ENCODE measurements around the gene PDE1A. TPM values are rescaled to one million over a fixed set of nuclear protein-coding genes. Genes with fewer than 3 reads are reported as not detected.

Gene PDE1A
- polyA plus RNA-seq, 6 donors from 2014 or later: 0.50 to 0.58 TPM; not detected in 4

DNA sequence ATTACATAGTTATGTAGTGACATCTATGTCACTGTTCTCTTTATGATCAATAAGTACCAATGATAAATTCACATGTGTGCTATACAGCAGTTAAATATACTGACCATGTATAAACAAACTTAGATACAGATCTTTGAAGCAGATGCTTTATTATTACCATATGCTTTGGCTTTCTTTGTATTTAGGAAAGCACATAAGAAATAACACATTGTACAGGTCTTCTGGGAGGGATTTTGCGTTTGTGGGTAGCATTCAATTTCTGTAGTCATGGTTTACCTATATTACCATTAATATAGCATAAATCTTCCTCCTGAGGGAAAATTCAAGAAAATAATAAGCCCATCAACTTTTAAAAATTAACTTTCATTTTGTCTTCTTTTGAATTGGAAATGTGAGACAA, 1.6 kb upstream of the PDE1A start:
- DNase-seq (no peak), ATAC-seq (ENCODE audit: low read depth in 2 of 2) (no peak)
- Mint-ChIP-seq H3K9me3 (peaks cover 0 to 4% (median 3%) of the 10 kb centered on the region in 7 donors), H3K36me3 (no peaks in the 10 kb centered on the region), H3K4me1 (no peaks in the 10 kb centered on the region), H3K27me3 (peaks cover 0 to 4% (median 0%) of the 10 kb centered on the region in 3 donors), H3K27ac (no peak overlapping the region), H3K4me3 (no peak overlapping the region)

DNA sequence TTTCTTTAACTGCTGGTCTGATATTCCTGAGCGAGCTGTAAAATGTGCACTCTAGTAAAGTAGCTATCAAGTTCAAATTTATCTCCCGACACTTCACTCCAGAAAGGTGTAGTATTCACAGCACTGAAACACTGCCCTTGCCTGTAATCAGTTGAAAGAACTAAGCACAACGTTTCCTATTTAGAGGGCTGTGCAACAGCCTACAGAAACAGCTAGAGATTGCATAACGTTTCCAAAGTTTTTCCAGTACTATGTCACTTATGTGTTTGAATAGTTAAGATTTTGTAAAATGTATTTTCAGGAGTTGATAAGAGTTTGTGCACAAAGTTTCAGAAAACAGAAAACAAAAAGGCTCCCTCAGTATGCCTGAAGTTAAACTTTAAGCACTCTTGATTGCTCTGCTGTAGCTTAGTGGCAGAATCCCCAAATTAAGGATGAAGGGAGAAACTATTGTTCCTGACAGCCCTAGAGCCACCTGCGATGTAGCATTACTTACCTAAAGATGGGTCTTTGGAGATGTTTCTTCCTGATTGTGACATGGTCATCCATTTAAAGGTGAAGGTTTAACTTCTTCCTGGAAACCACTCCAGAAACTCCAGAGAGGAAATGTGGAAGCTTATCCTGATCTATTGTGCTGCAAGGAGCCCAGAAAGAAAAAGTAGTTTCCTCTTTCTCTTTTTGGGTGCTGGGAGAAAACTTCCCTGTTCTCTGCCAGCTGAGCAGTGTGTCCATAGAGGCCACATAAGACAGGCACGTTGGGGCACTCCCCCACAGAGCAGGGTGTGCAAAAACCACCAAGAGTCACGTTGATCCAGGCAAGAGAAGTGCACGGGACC, 536 bp downstream of the PDE1A start:
- no peak for ATAC-seq (ENCODE audit: low read depth in 2 of 2)
- Mint-ChIP-seq H3K4me1 (no peaks in the 10 kb centered on the region), H3K27ac (peak overlapping the region in 1 of 6 donors; percentile 26), H3K4me3 (no peak overlapping the region), H3K9me3 (peaks cover 0 to 4% (median 3%) of the 10 kb centered on the region in 7 donors), H3K36me3 (no peaks in the 10 kb centered on the region), H3K27me3 (peaks cover 0 to 4% (median 0%) of the 10 kb centered on the region in 3 donors)
- no peak for DNase-seq

DNA sequence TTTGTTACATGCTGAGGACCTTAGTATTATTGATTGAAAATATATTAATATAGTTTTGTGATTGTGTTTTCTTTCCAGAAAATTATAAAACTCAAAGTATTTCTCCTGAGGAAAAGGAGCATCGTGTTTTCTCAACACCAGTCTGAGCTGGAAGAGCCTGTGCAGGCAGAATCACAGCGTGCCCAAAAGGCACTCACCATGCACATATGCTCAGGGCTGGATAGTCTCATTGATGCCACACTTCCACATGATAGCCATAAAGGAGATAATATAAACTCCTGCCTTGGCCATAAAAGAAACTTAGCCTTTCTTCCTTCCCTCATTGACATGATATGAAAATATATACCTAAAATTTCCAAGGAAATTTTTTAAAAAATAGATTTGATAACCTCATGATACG, 4.0 kb downstream of the PDE1A start:
- Mint-ChIP-seq H3K4me3 (no peak overlapping the region), H3K9me3 (peaks cover 0 to 2% (median 0%) of the 10 kb centered on the region in 7 donors), H3K36me3 (no peaks in the 10 kb centered on the region), H3K27me3 (peaks cover 0 to 4% (median 0%) of the 10 kb centered on the region in 3 donors), H3K27ac (no peak overlapping the region), H3K4me1 (no peaks in the 10 kb centered on the region)
- ATAC-seq (ENCODE audit: low read depth in 2 of 2): no peak
- DNase-seq: no peak

DNA sequence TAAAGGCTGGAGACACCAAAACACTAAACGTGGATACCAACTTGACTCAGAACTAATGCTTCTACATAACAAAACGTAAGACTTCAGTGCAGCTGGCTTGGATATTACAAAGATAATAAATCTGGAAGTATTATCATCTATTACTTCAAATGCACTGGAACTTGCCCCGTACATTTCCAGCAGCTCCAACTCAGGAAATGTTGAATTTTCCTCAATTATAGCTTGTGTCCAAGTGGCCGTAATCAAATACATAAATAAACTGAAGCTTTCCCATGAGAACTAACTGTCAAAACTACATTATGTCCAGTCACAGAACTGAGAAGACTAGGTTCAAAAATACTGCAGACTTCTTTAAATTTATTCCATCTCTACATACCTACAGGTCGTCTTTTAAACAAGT, 6.2 kb downstream of the PDE1A start:
- Mint-ChIP-seq H3K36me3 (no peaks in the 10 kb centered on the region), H3K4me1 (no peaks in the 10 kb centered on the region), H3K27ac (no peak overlapping the region), H3K4me3 (no peak overlapping the region), H3K9me3 (peaks cover 0 to 2% (median 0%) of the 10 kb centered on the region in 7 donors), H3K27me3 (peaks cover 0 to 4% (median 0%) of the 10 kb centered on the region in 3 donors)
- DNase-seq (no peak), ATAC-seq (ENCODE audit: low read depth in 2 of 2) (no peak)

DNA sequence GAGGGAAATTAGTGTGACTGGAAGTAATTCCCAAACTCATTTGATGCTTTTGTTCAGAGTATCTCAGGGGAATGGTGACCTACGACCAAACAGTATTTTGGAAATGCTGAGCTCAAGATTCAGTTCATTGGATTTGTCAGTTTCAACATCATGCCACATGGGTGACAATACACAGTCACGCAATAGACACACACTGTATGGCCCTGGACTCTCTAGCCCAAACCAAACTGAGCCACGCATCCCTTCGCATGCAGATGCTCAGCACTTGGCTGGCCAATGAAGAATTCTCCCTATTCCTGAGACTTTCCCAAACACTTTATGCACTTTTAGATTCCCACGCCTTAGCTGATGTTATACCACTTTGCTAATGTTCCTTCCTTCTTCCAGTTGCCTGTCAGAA, 10.0 kb downstream of the PDE1A start:
- Mint-ChIP-seq H3K9me3 (peaks cover 0 to 4% (median 0%) of the 10 kb centered on the region in 7 donors), H3K27me3 (no peaks in the 10 kb centered on the region), H3K4me1 (no peaks in the 10 kb centered on the region), H3K27ac (no peak overlapping the region), H3K4me3 (no peak overlapping the region), H3K36me3 (no peaks in the 10 kb centered on the region)
- DNase-seq (no peak), ATAC-seq (ENCODE audit: low read depth in 2 of 2) (no peak)

DNA sequence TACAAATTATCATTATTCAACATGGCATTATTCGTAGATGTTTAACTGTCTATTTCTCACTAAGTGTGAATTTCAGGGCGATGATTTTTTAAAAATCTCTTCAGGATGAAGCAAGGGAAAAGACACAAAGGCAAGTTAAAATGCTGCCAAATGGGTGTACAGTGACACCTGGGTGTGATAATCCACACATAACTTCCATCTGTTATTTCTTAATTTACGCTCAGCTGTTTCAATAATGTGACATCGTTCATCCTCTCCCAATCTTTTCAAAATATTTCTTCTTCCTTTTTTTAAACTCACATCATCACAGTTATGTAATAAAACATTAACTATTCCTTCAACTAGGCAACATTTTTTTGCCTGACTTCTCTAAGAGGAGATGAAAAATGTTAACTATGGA, 10.6 kb downstream of the PDE1A start:
- Mint-ChIP-seq H3K9me3 (peaks cover 0 to 4% (median 0%) of the 10 kb centered on the region in 7 donors), H3K27me3 (no peaks in the 10 kb centered on the region), H3K4me1 (no peaks in the 10 kb centered on the region), H3K4me3 (no peak overlapping the region), H3K36me3 (no peaks in the 10 kb centered on the region), H3K27ac (no peak overlapping the region)
- DNase-seq (no peak), ATAC-seq (ENCODE audit: low read depth in 2 of 2) (no peak)

DNA sequence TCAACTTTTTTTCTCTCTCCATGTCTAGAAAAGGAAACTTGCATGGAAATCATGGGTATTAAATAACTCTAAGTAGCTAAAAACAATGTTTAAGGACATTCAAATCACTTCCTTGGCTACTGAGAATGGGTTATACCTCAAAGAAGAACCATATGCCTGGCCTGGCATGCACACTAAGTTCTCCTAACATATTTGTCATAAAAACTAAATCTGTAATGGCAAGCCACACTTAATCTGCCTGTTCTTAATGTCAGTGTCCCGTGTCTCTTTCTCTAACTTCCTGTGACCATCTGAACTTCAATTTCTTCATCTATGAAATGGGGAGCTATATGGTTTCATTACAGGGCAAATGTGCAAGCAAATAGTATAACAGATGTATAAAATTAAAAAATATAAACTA, 11.1 kb downstream of the PDE1A start:
- Mint-ChIP-seq H3K36me3 (no peaks in the 10 kb centered on the region), H3K4me1 (no peaks in the 10 kb centered on the region), H3K4me3 (no peak overlapping the region), H3K27ac (no peak overlapping the region), H3K27me3 (no peaks in the 10 kb centered on the region), H3K9me3 (peaks cover 0 to 4% (median 0%) of the 10 kb centered on the region in 7 donors)
- no peak for DNase-seq
- ATAC-seq (ENCODE audit: low read depth in 2 of 2): no peak

DNA sequence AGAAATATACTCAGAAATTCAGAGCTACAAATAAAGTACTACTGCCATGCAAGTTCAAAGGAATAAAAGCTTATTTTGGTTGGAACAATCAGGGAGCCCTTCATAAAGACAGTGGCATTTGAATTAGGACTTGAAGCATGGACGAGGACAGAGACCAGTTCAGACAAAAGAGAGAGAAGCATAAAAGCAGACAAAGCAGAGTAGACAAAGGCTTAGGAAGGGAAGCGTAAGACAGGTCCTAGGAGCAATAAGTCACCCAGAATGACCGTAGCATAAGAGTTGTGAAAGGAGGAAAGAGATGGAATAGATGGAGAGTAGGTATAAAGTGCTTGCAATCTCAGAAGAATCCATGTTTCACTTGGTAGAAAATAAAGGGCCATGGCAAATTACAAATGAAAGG, 14.0 kb downstream of the PDE1A start:
- no peaks in the 10 kb centered on the region for H3K36me3 Mint-ChIP-seq
- H3K4me1 Mint-ChIP-seq: no peaks in the 10 kb centered on the region
- no peak overlapping the region for H3K4me3 Mint-ChIP-seq
- no peak overlapping the region for H3K27ac Mint-ChIP-seq
- no peak for ATAC-seq (ENCODE audit: low read depth in 2 of 2)
- H3K27me3 Mint-ChIP-seq: no peaks in the 10 kb centered on the region
- H3K9me3 Mint-ChIP-seq: peaks cover 0 to 4% (median 2%) of the 10 kb centered on the region in 7 donors
- no peak for DNase-seq

DNA sequence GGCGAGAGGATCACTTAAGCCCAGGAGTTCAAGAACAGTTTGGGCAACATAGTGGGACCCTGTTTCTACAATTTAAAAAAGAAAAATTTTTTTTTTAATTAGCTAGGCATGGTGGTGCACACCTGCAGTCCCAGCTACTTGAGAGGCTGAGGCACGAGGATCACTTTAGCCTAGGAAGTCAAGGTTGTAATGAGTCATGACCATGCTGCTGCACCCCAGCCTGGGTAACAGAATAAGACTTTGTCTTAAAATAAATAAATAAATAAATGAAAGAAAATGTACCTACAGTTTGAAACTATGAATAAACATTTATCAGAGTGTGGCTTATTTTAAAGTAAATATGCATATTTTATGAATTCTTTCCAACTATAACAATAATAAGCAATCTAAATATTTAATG, 16.7 kb downstream of the PDE1A start:
- Mint-ChIP-seq H3K9me3 (peaks cover 0 to 4% (median 2%) of the 10 kb centered on the region in 7 donors), H3K36me3 (no peaks in the 10 kb centered on the region), H3K27me3 (no peaks in the 10 kb centered on the region), H3K27ac (no peak overlapping the region), H3K4me1 (no peaks in the 10 kb centered on the region), H3K4me3 (no peak overlapping the region)
- no peak for DNase-seq
- ATAC-seq (ENCODE audit: low read depth in 2 of 2): no peak

DNA sequence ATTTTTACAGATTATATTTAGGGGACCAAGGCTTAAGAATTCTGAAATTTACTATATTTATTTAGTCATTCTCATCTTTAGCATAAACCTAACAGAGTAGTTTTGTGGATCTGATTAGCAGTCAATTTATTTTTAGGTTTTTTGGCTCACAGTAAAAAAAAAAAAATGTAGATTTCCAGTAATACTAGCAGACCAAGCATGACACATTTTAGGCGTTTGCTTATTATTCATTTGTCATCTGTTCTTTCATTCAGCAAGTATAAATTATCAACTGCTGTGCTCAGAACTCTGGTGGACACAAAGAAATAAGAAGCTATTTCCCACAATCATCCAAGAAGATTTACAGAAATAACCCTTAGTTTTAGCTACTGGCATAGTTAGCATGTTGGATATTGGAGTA, 20.6 kb downstream of the PDE1A start:
- H3K4me1 Mint-ChIP-seq: no peaks in the 10 kb centered on the region
- H3K27me3 Mint-ChIP-seq: no peaks in the 10 kb centered on the region
- no peak overlapping the region for H3K4me3 Mint-ChIP-seq
- peaks cover 0 to 4% (median 2%) of the 10 kb centered on the region in 7 donors for H3K9me3 Mint-ChIP-seq
- no peaks in the 10 kb centered on the region for H3K36me3 Mint-ChIP-seq
- ATAC-seq (ENCODE audit: low read depth in 2 of 2) (no peak), DNase-seq (no peak)
- no peak overlapping the region for H3K27ac Mint-ChIP-seq

DNA sequence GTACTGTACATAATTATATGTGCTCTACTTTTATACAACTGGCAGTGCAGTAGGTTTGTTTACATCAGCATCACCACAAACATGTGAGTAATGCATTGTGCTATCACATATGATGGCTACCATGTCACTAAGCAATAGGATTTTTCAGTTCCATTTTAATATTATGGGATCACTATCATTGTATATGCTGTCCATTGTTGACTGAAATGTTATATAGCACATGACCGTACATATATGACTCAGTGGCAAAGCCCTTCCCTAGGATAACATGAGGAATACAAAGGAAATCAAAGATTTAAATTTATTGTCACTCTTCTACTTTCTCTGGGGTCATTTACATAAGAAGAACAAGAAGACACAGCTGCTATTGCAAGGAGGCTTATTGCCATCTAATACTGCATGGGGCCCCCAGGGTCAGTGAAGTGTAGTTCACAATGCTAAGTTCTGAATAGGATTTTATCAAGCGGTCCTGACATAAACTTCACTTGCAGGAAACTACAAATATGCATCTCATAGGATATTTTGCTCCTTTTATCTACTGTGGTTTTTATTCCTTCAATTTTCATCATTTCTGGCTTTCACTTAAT, 21.8 kb downstream of the PDE1A start:
- Mint-ChIP-seq H3K4me1 (no peaks in the 10 kb centered on the region), H3K27ac (no peak overlapping the region), H3K9me3 (peaks cover 0 to 4% (median 2%) of the 10 kb centered on the region in 7 donors), H3K4me3 (no peak overlapping the region), H3K36me3 (no peaks in the 10 kb centered on the region), H3K27me3 (no peaks in the 10 kb centered on the region)
- no peak for DNase-seq
- ATAC-seq (ENCODE audit: low read depth in 2 of 2): no peak

DNA sequence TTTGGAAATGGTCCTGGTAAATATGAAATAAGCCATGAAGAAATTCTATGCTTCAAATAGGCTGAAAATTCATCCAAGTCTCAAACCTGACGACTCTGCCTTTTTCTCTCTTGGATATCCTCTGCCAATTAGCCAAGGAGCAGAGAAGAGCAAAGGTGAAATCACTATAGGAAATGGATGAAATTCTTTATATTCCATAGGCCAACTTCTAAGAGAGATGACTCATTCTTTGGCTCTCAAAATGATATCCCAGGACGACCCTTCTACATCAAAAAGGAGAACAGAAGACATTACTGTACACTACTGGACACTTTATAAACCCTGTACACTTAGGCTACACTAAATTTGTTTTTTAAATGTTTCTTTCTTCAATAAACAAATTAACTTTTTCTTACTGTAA, 22.7 kb downstream of the PDE1A start:
- H3K27me3 Mint-ChIP-seq: no peaks in the 10 kb centered on the region
- peaks cover 0 to 6% (median 2%) of the 10 kb centered on the region in 7 donors for H3K9me3 Mint-ChIP-seq
- ATAC-seq (ENCODE audit: low read depth in 2 of 2) (no peak), DNase-seq (no peak)
- no peak overlapping the region for H3K4me3 Mint-ChIP-seq
- no peak overlapping the region for H3K27ac Mint-ChIP-seq
- H3K4me1 Mint-ChIP-seq: no peaks in the 10 kb centered on the region
- H3K36me3 Mint-ChIP-seq: no peaks in the 10 kb centered on the region

DNA sequence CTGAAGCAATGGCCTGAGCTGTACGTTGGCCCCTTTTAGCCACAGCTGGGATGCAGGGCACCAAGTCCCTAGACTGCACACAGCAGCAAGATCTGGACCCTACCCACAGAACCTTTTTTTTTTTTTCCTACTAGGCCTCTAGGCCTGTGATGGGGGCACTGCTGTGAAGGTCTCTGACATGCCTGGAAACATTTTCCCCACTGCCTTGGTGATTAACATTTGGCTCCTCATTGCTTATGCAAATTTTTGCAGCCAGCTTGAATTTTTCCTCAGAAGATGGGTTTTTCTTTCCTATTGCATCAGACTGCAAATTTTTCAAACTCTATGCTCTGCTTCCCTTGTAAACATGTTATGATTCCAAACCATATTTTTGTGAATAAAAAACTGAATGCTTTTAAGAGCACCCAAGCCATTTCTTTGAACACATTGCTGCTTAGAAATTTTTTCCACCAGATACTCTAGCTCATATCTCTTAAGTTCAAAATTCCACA, 33.5 kb downstream of the PDE1A start:
- no peak overlapping the region for H3K27ac Mint-ChIP-seq
- DNase-seq (no peak), ATAC-seq (ENCODE audit: low read depth in 2 of 2) (no peak)

DNA sequence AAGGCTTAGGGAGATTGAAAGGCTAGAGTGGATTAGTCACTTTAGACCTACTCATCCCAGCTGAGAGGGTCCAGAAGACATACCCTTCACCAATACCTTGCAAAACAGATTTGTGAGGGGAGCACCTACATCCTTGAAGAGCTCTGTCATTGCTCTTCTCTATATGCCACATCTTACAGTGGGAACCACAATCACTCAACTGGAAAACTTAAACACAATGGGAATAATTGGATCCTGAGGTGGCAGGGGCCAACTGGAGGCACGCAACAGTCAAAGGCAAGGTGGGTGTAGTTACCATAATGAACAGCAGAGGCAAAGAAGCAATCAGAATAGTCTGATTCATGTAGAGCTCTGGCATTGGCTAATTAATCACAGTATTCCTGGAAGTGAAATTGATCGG, 35.4 kb downstream of the PDE1A start:
- no peak overlapping the region for H3K4me3 Mint-ChIP-seq
- H3K4me1 Mint-ChIP-seq: no peaks in the 10 kb centered on the region
- DNase-seq: no peak
- no peaks in the 10 kb centered on the region for H3K27me3 Mint-ChIP-seq
- H3K9me3 Mint-ChIP-seq: peaks cover 0 to 12% (median 5%) of the 10 kb centered on the region in 7 donors
- no peak for ATAC-seq (ENCODE audit: low read depth in 2 of 2)
- no peak overlapping the region for H3K27ac Mint-ChIP-seq
- no peaks in the 10 kb centered on the region for H3K36me3 Mint-ChIP-seq

More for the DNA sequence above, 33.5 kb downstream of the PDE1A start:
- H3K36me3 Mint-ChIP-seq: no peaks in the 10 kb centered on the region
- H3K4me3 Mint-ChIP-seq: no peak overlapping the region
- no peaks in the 10 kb centered on the region for H3K27me3 Mint-ChIP-seq
- no peaks in the 10 kb centered on the region for H3K4me1 Mint-ChIP-seq
- H3K9me3 Mint-ChIP-seq: peaks cover 0 to 12% (median 0%) of the 10 kb centered on the region in 7 donors

Measured in naive B cell (primary cell).